HG03095 (cell line): ENCODE results near the gene ELP5.

Source experiments
- ATAC-seq: cut with Tn5 transposase; IDR thresholded peaks from one replicate; pipeline ENCODE4 v1.9.1; 2021; ENCODE audit warnings: moderate library complexity; ENCODE audit not compliant: unreplicated experiment

The ELP5 gene

GRCh38 chr17:7252176-7253043 lies at the start of gene ELP5:
Gene ELP5 (plus strand): TSS chr17:7252215. CDS start chr17:7252551, 336 bp downstream.
- peak; percentile 47 for ATAC-seq

- ATAC-seq, result no peak
Observed at GRCh38 chr17:7203391-7203790, 48.6 kb upstream of the ELP5 start.

- ATAC-seq, result no peak
Observed at GRCh38 chr17:7204336-7204735, 47.7 kb upstream of the ELP5 start.

DNA sequence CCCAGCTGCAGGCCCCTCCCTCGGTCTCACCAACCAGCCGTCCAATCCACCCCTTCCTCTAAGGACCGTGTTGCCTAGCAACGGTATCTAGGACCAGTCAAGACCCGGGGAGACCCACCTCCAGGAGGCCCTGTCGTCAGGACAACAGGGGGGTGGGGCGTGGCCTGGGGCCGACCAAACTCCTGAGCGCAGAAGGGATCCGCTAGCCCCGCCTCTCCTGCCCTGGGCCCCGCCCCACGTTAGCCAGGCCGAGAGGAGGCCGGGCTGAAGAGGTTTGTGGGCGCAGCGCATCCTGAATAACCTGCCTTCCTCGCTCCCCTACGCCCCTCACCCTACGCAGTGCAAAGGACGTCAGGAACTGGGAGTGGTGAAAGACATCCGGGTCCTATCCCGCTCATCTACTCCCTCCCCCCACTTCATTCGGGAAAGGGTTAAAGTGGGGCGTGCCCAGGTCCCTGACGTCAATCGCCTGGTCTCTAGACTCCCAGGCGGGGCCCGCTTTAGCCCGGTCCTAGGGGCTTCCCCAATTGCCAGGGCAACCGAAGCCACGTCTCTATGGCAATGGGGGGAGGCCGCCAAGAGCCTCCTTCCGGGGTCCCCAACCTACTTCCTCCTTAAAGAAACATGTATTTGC lies 47.1 kb upstream of the ELP5 start:
- ATAC-seq, result peak; percentile 61

DNA sequence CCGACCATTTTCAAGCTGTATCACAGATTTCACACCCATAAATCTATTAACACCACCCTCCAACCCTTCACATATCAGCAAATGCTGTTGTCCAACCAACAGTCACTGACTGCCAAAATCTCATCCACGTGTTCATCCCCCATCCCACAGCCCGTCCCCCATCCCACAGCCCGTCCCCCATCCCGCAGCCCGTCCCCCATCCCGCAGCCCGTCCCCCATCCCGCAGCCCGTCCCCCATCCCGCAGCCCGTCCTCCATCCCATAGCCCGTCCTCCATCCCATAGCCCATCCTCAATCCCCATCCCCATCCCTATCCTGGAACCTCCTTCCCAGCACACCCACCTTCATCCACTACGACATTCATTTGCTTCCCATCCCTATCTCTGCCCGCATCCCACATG lies 46.5 kb upstream of the ELP5 start:
- no peak for ATAC-seq

GRCh38 chr17:7207120-7208001 lies 44.7 kb upstream of the ELP5 start:
- ATAC-seq, result no peak

DNA sequence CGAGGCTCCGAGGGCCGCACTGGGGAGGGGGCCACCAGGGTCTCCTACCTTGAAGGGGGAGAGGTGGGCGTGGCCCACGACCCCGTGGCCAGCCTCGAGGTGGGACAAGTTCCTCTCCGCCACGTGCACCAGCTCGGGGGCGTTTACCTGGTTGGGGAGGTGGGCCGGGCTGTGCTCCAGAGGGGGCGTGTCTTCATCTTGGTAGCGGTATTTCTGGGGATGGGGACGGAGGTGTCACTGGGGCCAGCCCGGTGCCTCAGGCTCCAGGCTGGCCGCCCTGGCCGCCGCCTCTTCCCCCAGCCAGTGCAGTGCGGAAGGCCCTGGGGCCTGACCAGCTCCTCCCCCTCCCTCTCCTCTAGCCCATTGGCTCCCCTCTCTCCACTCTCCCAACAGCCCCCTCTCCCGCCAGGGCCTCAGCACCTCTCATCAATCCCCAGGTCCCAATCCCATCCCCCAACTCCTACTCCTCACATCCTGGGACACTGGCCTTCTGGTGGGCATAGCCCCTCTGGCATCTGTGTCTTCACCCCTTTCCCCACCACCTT lies 43.9 kb upstream of the ELP5 start:
- ATAC-seq, result no peak

DNA sequence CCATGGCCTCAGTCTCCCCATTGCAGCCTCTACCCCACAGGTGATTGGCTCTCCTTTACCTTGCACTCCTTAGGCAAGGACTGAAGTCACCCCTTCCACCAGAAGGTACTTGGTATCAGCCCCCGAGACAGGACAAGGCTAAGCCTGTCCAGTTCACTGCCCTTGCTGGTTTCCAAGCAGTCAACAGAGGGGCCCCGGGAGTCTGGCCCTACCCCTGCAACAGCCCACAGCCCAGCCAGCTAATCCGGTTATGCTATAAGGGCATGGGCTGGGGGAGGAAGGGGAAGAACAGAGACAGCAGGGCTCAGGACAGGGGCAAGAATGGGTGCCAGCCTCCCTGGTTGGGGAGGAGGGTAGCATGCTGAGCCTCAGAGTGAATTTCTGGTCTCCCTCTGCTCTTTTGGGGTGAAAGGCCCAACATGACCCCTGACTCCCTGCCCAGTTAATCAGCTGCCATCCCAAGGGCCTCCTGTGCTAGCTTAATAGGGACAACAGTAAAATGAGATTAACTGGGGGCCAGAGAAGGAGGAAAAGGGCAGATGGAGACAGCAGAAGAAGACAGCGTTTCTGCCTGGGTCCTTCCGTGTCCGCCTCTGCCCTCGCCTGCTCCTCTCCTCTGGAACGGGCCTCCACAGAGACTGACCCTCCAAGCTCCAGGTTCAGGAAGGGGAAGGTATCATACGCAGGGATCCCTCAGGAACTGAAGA lies 43.1 kb upstream of the ELP5 start:
- no peak for ATAC-seq

DNA sequence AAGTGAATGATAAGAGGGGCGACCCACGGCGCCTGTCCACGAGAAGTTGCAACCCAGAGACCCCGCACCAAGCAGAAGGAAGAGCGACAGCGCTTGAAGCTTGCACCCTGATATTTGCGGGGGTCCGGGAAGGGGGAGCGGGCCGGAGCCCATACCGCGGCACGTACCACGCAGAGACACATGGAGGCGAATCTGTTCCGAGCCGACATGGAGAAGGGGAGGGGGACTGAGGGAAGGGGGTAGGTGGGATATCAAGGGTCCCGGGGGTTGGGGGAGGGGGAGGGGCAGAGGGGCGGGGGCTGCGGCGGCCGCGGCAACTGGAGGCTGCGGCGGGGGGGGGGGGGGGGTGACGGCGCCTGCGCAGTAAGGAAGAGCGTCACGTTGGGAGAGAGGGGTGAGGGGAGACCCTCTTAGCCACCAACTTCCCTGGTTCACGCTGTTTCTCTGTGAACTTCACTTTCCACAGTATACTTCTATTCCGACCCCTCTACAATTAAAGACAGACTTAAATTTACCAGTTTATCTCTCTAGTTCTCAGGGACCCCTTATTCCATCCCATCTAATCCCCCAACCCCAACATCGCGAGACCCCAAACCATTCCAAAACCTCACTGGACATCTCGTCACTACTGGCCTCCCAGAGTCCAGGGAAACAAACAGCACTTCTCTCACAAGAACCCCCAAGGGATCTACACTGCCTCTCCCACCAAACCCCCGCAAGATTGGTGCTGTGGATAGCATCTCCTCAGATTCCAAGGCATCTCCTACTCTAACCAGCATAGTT lies 40.3 kb upstream of the ELP5 start:
- ATAC-seq, result no peak

- ATAC-seq, result no peak
Observed at GRCh38 chr17:7213895-7214299, 38.1 kb upstream of the ELP5 start.

DNA sequence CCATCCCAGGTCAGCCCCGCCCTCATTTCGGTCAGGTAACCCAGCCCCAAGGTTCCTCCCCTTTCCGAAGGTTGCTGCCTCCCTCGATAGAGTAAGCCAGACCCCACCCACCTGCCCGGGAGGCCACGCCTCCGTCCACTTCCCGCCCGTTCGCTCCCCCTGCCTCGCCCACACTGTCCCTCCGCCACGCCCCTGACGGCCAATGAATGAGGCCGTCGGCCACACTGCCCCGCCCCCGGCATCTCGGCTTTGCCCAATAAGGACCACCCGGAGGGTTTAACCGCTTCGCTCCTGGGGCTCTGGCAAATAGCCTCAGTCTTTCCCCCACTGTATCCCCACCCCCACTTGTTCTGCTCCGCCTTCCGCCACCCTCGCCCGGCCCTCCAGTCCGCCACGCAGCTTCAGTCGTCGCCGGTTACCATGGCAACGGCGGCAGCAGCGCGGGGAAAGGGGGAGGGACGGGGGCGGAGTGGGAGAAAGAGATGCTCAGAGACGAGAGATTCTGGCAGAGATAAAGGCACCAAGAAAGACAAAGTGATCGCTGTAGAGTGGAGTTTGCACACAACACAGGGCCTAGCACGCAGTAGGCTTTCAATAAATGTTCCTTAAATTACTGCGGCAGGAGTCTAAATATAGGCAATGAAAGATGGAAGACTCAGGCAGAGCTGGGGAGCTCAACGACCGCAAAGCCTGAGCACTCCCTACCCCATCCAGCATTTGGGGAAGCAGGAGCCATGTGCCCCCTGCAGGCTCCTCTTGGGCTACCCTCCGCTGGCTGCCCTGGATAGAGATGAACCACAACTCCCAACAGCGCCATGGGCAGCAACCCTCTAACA lies 37.5 kb upstream of the ELP5 start:
- ATAC-seq, result peak; percentile 68

DNA sequence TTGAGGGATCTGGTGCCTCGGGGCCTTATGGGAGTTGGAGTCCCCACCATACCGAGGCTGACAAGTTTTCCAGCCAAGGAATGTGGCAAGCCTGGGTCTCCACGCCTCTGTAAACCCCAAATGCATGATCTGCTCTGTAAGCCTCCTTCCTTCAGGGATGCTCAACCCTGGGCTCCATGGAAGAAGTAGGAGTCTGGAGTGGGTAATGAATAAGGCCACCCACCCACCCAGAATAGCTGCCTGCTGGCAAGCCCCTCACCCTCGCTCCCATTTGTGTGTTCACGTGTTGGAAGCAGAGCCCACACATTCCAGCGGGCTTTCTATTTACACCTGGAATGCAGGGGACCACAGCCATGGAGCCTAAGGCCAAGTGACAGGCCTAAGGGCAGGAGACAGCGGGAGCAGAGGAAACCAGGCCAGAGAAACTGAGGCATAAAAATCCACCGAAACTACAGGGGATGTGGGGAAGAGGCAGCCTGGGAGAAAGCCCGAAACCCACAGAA lies 36.8 kb upstream of the ELP5 start:
- ATAC-seq, result no peak

DNA sequence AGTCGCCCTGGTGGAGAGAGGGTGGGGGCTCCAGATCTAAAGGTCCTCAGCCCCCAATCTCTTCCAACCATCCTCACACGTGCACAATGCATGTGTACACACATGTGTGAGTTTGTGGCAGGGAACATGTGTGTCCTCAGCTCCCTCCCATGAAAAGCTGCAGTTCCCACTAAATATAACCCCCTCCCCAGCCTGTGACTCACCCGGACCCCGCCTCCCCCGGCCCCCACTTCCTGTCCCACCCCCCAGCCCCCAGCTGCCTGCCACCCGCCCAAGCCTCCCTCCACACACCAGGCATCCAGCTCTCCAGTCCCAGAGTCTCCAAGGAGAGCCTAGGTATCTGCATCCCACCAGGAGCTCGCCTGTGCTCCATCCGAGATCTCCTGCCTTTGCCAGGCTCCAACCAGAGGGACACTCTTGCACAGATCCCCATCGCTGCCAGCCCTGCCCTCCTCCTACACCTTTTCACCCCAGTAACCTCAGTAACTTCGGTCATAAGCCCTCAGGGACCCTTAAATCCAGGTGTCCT lies 36.3 kb upstream of the ELP5 start:
- ATAC-seq, result no peak

DNA sequence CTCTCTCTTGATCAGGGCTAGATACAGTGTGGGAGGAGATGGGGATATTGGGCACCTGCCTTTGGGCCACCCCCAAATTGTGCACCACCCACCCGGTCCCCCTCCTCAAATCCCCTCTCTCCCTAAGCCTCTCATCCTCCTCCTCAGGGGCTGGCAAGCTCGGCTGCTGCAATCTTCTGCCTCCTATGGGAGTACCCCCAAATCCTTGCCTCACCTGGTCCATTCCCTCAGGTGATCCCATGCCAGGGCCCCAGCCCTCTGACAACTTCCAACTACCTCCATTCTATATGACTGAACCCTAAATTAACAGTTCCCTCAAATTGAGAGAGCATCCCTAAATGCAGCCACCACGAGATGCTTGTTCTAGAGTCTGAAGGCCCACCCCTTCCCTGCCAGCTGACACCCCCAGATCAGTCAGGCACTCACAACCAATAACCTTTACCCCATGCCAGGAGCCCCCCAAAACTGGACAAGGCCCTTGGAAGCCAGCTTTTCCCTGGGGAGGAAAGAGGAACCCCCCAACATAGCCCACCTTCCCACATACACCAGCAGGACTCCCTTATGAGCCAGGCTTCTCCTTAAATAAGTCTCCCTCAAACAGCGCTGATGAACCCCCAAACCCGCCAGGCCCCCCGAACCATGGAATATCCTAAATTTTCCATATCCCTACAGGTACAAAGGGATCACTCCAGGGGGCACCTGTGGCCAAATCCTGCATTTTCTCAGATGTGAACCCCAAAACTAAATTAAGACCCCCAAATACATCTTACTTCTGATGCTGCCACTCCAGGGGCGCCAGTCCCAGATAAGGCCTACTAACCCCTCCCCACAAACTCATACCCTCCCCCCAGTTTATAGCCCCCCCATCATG lies 35.5 kb upstream of the ELP5 start:
- no peak for ATAC-seq

DNA sequence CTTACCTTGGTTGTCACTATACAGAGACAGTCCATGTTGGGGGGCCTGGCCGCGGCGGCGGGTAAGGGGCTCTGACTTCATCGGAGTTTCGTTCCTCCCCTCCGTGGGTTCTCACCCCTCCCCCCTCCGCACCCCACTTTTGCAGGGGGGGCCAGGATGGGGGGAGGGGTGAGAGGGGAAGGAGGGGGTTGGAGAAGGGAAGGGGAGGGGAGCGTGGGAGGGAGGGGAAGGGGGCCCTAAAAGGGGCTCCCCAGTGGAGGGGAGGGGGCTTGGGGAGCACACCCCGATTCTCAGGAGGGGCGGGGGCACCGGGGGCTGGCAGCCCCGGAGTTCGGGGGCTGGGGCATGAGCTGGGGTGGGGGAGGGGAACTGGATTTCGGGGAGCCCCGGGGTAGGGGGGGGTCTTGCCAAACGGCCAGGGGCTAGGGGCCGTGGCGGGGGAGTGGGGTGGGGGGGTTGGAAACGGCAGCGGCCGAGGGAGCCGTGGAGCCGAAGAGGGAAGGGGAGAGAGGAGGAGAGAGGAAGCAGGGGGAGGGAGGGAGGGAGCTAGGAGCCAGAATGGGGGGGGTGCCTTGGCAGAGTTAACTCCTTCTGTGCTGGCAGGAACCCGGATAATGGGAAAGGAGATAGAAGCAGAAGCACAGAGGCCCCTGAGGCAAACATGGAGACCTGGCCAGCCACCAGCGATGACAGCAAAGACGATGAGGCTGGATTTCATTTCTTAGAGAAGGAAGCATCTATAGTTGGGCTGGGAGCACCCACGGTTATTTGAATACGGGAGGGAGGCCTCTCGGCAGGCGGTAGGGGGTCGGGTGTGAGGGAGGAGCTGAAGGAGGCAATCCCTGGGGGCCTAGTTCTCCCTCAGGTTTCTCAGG lies 34.7 kb upstream of the ELP5 start:
- ATAC-seq, result no peak

DNA sequence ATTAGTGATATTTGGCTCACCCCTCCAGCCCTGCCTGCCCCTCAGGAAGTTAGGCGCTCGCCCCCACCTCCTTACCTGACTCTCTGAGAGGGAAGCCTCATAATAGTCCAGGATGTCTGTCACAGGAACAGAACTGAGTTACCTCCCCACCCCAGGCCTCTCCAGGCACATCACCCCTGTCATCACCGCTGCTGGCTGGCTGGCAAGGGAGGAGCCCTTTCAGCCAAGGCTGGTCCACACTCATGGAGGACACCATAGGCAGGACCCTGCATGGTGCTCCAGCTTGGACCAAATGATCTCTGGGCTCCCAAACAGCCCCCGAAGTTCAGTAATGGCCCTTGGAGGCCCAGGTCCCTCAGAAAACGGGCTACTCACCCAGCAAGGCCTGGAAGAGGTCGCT lies 33.8 kb upstream of the ELP5 start:
- ATAC-seq, result no peak

- ATAC-seq, result no peak
Observed at GRCh38 chr17:7218758-7219157, 33.3 kb upstream of the ELP5 start.
